Keratinocyte (primary cell): Measurements from ENCODE around the gene ALOXE3. TPM values are rescaled to one million over a fixed set of nuclear protein-coding genes. Genes with fewer than 3 reads are reported as not detected.

Experiments
- DNase-seq: peaks from one replicate; pipeline ENCODE4 v3.0.0-alpha.2; 2011; ENCODE audit warnings: low read depth, missing footprints, low spot score
- FAIRE-seq: peaks from 2 replicates; lab custom pipeline; 2011; peaks lifted over from hg19 to GRCh38; lab: Jason Lieb, UNC
- H2AFZ ChIP-seq: 2 replicates; pipeline ENCODE4 v1.6.0; 2012; ENCODE audit warnings: low read length, control low read depth, inconsistent platforms; ENCODE audit not compliant: control insufficient read depth
- H3K27ac ChIP-seq: 2 replicates; pipeline ENCODE4 v1.5.1; 2011; ENCODE audit warnings: low read length; ENCODE audit not compliant: control insufficient read depth, insufficient read depth
- H3K27me3 ChIP-seq: 3 replicates; pipeline ENCODE4 v1.6.0; 2011; ENCODE audit warnings: low read length; ENCODE audit not compliant: control insufficient read depth, insufficient read depth; ENCODE audit errors: extremely low read depth
- H3K36me3 ChIP-seq, 2 experiments: 2 replicates in 1 of 2; 3 replicates in 1 of 2; pipeline ENCODE4 v1.5.1; 2011; ENCODE audit warnings: low read length in 2 of 2, mild to moderate bottlenecking in 1 of 2; ENCODE audit not compliant: control insufficient read depth in 2 of 2, insufficient read depth in 2 of 2; ENCODE audit errors: extremely low read depth in 1 of 2
- H3K4me1 ChIP-seq: 3 replicates; pipeline ENCODE4 v1.5.1; 2011; ENCODE audit warnings: low read length; ENCODE audit not compliant: control insufficient read depth, insufficient read depth; ENCODE audit errors: extremely low read depth
- H3K4me2 ChIP-seq: 3 replicates; pipeline ENCODE4 v1.6.0; 2011; ENCODE audit warnings: low read depth, low read length; ENCODE audit not compliant: control insufficient read depth, insufficient read depth; ENCODE audit errors: extremely low read depth
- H3K4me3 ChIP-seq, 3 experiments: fragments of 200-600 bp in 1 of 3; sonication (generic) in 1 of 3; 2 replicates in 2 of 3; 3 replicates in 1 of 3; pipeline ENCODE4 v1.5.1; 2011 to 2016; ENCODE audit warnings: low read length in 3 of 3, mild to moderate bottlenecking in 3 of 3, control low read depth in 2 of 3, inconsistent platforms in 1 of 3, low read depth in 1 of 3, mixed read lengths in 1 of 3, mixed run types in 1 of 3, moderate library complexity in 1 of 3; ENCODE audit not compliant: control insufficient read depth in 2 of 3, insufficient read depth in 2 of 3; ENCODE audit errors: extremely low read depth in 1 of 3
- H3K79me2 ChIP-seq: 2 replicates; pipeline ENCODE4 v1.6.0; 2012; ENCODE audit warnings: low read length; ENCODE audit not compliant: control insufficient read depth, insufficient read depth
- H3K9ac ChIP-seq: 3 replicates; pipeline ENCODE4 v1.6.0; 2011; ENCODE audit warnings: low read length; ENCODE audit not compliant: control insufficient read depth, insufficient read depth; ENCODE audit errors: extremely low read depth
- H3K9me1 ChIP-seq: 3 replicates; pipeline ENCODE4 v1.6.0; 2011; ENCODE audit warnings: low read length; ENCODE audit not compliant: control insufficient read depth, insufficient read depth; ENCODE audit errors: extremely low read depth
- H3K9me3 ChIP-seq: 2 replicates; pipeline ENCODE4 v1.5.1; 2012; ENCODE audit warnings: low read depth, low read length; ENCODE audit not compliant: control insufficient read depth
- H4K20me1 ChIP-seq: 3 replicates; pipeline ENCODE4 v1.6.0; 2011; ENCODE audit warnings: low read length; ENCODE audit not compliant: control insufficient read depth, insufficient read depth; ENCODE audit errors: extremely low read depth
- EZH2 ChIP-seq: IDR thresholded peaks from one replicate; pipeline ENCODE4 v1.6.1; 2012; ENCODE audit warnings: inconsistent platforms, mild to moderate bottlenecking, low read length, moderate library complexity
- dilution Hi-C: fragments of 300-500 bp; cut with MboI; formaldehyde crosslinking; loops from one replicate; pipeline ENCODE4 v1.7.0; 2020; ENCODE audit warnings: low sequenced_read_pairs; ENCODE audit not compliant: extremely low pct_ligation_motif_present
- polyA plus RNA-seq, 5 experiments: library from polyadenylated mRNA; depleted of rRNA in 3 of 5; stranded (reverse) in 3 of 5; stranded (forward) in 1 of 5; unstranded in 1 of 5; fragments of >200 nt; gene quantifications; 1 replicate in 1 of 5; 2 replicates in 3 of 5; 3 replicates in 1 of 5; pipeline versions ENCODE4 v1.2.1 to v1.2.3, GENCODE V29; 2011 to 2012; ENCODE audit warnings: missing spikeins in 2 of 5, low read depth in 1 of 5, low replicate concordance in 1 of 5
- TF ChIP-seq, protein P1 (sequence below), 3 experiments: IDR thresholded peaks in 1 of 3; conservative IDR thresholded peaks in 1 of 3; optimal IDR thresholded peaks in 1 of 3; 2 replicates in 2 of 3; 3 replicates in 1 of 3; pipeline versions ENCODE3 to v1.5.1; 2011; ENCODE audit warnings: low read length in 3 of 3, mild to moderate bottlenecking in 3 of 3, moderate library complexity in 2 of 3, control low read depth in 1 of 3, inconsistent platforms in 1 of 3; ENCODE audit not compliant: insufficient read depth in 2 of 3; ENCODE audit errors: extremely low read depth in 1 of 3

ALOXE3 gene
- polyA plus RNA-seq, 1 donor (not counting 4 experiments of a cell fraction or from before 2014, with no cell fraction given): 2.7 TPM

DNA sequence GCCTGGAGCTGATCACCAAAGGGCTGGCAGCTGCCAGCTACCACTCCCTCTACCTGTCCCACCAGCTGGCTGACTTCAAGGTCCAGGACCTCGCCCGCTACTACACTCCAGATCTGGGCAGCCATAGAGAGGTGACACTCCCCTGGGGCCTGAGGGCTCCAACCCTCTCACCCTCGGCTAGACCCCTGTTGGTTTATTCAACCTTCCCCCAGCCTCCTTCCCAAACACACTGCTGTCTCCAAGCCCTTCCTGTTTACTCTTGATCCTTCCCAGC is 48.8 kb downstream of the ALOXE3 start:
- H3K4me1 ChIP-seq: peaks cover 11% of the 10 kb centered on the region
- no peaks in the 10 kb centered on the region for H3K9me3 ChIP-seq
- DNase-seq (no peak), FAIRE-seq (no peak)
- peaks cover 37% of the 10 kb centered on the region for H3K27me3 ChIP-seq
- no peaks in the 10 kb centered on the region for H3K36me3 ChIP-seq
- dilution Hi-C loops: no loop called here
- no peak overlapping the region for H2AFZ ChIP-seq
- no peak overlapping the region for H3K9ac ChIP-seq
- H3K9me1 ChIP-seq: no peaks in the 10 kb centered on the region
- H3K4me2 ChIP-seq: no peak overlapping the region
- no peaks in the 10 kb centered on the region for H4K20me1 ChIP-seq
- H3K4me3 ChIP-seq: no peak overlapping the region
- TF ChIP-seq, protein P1, sequence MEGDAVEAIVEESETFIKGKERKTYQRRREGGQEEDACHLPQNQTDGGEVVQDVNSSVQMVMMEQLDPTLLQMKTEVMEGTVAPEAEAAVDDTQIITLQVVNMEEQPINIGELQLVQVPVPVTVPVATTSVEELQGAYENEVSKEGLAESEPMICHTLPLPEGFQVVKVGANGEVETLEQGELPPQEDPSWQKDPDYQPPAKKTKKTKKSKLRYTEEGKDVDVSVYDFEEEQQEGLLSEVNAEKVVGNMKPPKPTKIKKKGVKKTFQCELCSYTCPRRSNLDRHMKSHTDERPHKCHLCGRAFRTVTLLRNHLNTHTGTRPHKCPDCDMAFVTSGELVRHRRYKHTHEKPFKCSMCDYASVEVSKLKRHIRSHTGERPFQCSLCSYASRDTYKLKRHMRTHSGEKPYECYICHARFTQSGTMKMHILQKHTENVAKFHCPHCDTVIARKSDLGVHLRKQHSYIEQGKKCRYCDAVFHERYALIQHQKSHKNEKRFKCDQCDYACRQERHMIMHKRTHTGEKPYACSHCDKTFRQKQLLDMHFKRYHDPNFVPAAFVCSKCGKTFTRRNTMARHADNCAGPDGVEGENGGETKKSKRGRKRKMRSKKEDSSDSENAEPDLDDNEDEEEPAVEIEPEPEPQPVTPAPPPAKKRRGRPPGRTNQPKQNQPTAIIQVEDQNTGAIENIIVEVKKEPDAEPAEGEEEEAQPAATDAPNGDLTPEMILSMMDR (optimal IDR thresholded peaks at IDR 0.05 in 1 of 3, IDR thresholded peaks at IDR 0.05 in 1 of 3, conservative IDR thresholded peaks at IDR 0.05 in 1 of 3; ENCODE audit: extremely low read depth in 1 of 3, insufficient read depth in 2 of 3, low read length in 3 of 3): no peak
- TF ChIP-seq EZH2: no peak
- no peaks in the 10 kb centered on the region for H3K79me2 ChIP-seq
- no peak overlapping the region for H3K27ac ChIP-seq

DNA sequence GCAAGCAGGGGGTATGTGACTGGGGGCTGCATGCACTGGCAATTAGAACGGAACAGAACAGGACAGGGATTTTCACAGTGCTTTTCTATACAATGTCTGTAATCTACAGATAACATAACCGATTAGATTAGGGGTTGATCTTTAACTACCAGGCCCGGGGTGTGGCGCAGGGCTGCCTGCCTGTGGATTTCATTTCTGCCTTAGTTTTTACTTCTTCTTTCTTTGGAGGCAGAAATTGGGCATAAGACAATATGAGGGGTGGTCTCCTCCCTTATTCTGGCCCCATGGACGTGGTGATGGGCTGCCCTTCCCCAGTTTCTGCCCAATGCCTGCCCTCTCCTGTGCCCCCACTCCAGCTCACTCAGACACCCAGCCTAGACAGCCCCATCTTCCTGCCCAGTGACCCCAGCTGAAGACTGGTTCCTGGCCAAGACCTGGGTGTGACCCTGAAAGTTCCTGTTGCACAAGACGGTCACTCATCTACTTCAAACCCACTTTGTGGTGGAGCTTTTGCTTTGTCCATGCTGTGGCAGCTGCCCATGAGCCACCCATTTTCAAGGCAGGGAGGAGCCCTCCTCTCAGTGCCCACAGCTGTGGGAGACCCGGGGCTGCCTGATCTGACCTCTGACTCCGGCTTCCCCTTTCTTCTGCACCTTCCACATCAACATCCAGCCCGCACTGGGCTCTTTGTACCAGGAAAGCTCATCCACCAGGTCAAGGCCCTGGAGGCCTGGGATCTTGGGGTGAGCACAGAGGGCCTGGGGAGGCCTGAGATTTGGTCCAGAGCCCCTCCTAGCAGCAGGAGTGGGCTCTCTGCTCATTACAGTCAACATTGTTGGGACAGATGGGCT is 49.4 kb downstream of the ALOXE3 start:
- Histone ChIP-seq H3K4me2 (no peak overlapping the region), H3K36me3 (no peaks in the 10 kb centered on the region), H3K4me1 (peaks cover 10% of the 10 kb centered on the region), H3K4me3 (no peak overlapping the region), H3K9me1 (no peaks in the 10 kb centered on the region), H3K9me3 (no peaks in the 10 kb centered on the region), H3K27ac (no peak overlapping the region), H4K20me1 (no peaks in the 10 kb centered on the region), H3K27me3 (peaks cover 36% of the 10 kb centered on the region), H2AFZ (no peak overlapping the region), H3K9ac (no peak overlapping the region), H3K79me2 (no peaks in the 10 kb centered on the region)
- dilution Hi-C loops: no loop called here
- FAIRE-seq: no peak
- TF ChIP-seq EZH2: no peak
- TF ChIP-seq, protein P1 (optimal IDR thresholded peaks at IDR 0.05 in 1 of 3, IDR thresholded peaks at IDR 0.05 in 1 of 3, conservative IDR thresholded peaks at IDR 0.05 in 1 of 3; ENCODE audit: extremely low read depth in 1 of 3, insufficient read depth in 2 of 3, low read length in 3 of 3): no peak
- no peak for DNase-seq
